ENCODE data around the gene PSG11. TPM values are rescaled to one million over a fixed set of nuclear protein-coding genes. Genes with fewer than 3 reads are reported as not detected.
"Not testable (repeated sequence)": the region's sequence is repeated elsewhere in the genome, so short reads cannot be mapped to it uniquely, and the experiment has no call there.

PSG11 gene
- total and polyA plus RNA-seq, 2 of the 13 experiments (the other 11 are each of a cell fraction or from before 2014, with no cell fraction given) = not detected

DNA sequence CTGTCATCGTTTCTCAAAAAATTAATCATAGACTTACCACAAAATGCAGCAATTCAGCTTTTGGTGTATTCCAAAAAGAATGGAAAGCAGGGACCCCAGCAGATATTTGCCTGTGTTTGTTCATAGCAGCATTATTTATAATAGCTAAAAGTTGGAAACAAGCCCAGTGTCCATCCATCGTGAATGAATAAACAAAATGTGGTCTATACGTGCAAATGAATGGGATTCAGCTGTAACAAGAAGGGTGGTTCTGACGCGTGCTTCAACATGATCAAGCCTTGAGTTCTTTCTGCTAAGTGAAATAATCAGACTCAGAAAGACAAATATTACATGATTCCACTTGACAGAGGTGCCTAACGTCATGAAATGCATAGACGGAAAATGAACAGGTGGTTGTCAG lies 36.4 kb downstream of the PSG11 start:
- Histone ChIP-seq H3K79me2 (ENCODE audit: insufficient read depth, low read length) (no peaks in the 10 kb centered on the region), H3K36me3 (replicated peaks in 1 of 2; ENCODE audit: control insufficient read depth in 1 of 2, insufficient read depth in 2 of 2, low read length in 2 of 2) (no peaks in the 10 kb centered on the region), H4K20me1 (ENCODE audit: insufficient read depth, low read length) (no peaks in the 10 kb centered on the region), H3K4me2 (ENCODE audit: low read depth, low read length) (no peak overlapping the region), H3K27me3 (ENCODE audit: control insufficient read depth in 1 of 2, insufficient read depth in 2 of 2, low read length in 2 of 2) (no peaks in the 10 kb centered on the region), H2AFZ (ENCODE audit: low read length) (no peak overlapping the region), H3K27ac (ENCODE audit: extremely low read length, insufficient read depth, low read length) (no peak overlapping the region), H3K4me3 (replicated peaks in 1 of 3; ENCODE audit: insufficient read depth in 1 of 3, low read depth in 2 of 3, low read length in 3 of 3) (no peak overlapping the region), H3K9ac (ENCODE audit: insufficient read depth, low read depth, low read length) (no peak overlapping the region), H3K4me1 (ENCODE audit: insufficient read depth, low read length) (no peaks in the 10 kb centered on the region), H3K9me3 (ENCODE audit: low read length) (no peaks in the 10 kb centered on the region)
- ATAC-seq = no peak
- 6% methylated on average over 7 of the region's 7 CpGs for WGBS (ENCODE audit: low lambda C conversion rate)
- intact Hi-C loops (cut with micrococcal nuclease; ENCODE audit: unreplicated experiment) = no loop called here
- in situ Hi-C loops (cut with HindIII; ENCODE audit: extremely low pct_ligation_motif_present, low pct_unique_long_range_greater_than_20kb) = no loop called here
- ChIA-PET CTCF (ENCODE audit: low intra/inter-chr PET ratio, low total read pairs) (no interaction called here), POLR2A (no interaction called here)
- no TSS peak for BruUV-seq (replicated peaks)
- TF ChIP-seq PHB2 (IDR thresholded peaks at IDR 0.05; ENCODE audit: partially characterized antibody) = no peak
- no peak for TF ChIP-seq CEBPZ (IDR thresholded peaks at IDR 0.05; ENCODE audit: low read length)
- DNase-seq (ENCODE audit: low spot score) = no peak
- no peak for FAIRE-seq

- H3K4me2 ChIP-seq (ENCODE audit: low read depth, low read length); in situ Hi-C loops (cut with HindIII; ENCODE audit: extremely low pct_ligation_motif_present, low pct_unique_long_range_greater_than_20kb); DNase-seq (ENCODE audit: low spot score); H3K27me3 ChIP-seq (ENCODE audit: control insufficient read depth in 1 of 2, insufficient read depth in 2 of 2, low read length in 2 of 2); POLR2A ChIA-PET; H3K4me3 ChIP-seq (replicated peaks in 1 of 3; ENCODE audit: insufficient read depth in 1 of 3, low read depth in 2 of 3, low read length in 3 of 3); CTCF ChIA-PET (ENCODE audit: low intra/inter-chr PET ratio, low total read pairs); H3K4me1 ChIP-seq (ENCODE audit: insufficient read depth, low read length); H2AFZ ChIP-seq (ENCODE audit: low read length); H3K27ac ChIP-seq (ENCODE audit: extremely low read length, insufficient read depth, low read length); H3K9me3 ChIP-seq (ENCODE audit: low read length); H3K9ac ChIP-seq (ENCODE audit: insufficient read depth, low read depth, low read length); BruUV-seq (replicated peaks); H3K79me2 ChIP-seq (ENCODE audit: insufficient read depth, low read length); intact Hi-C loops (cut with micrococcal nuclease; ENCODE audit: unreplicated experiment); FAIRE-seq; H3K36me3 ChIP-seq (replicated peaks in 1 of 2; ENCODE audit: control insufficient read depth in 1 of 2, insufficient read depth in 2 of 2, low read length in 2 of 2); H4K20me1 ChIP-seq (ENCODE audit: insufficient read depth, low read length); ATAC-seq: not testable (repeated sequence)
- WGBS (ENCODE audit: low lambda C conversion rate) = 3% methylated on average over 4 of the region's 4 CpGs
Measured at GRCh38 chr19:42989186-42989585, 37.1 kb downstream of the PSG11 start.

DNA sequence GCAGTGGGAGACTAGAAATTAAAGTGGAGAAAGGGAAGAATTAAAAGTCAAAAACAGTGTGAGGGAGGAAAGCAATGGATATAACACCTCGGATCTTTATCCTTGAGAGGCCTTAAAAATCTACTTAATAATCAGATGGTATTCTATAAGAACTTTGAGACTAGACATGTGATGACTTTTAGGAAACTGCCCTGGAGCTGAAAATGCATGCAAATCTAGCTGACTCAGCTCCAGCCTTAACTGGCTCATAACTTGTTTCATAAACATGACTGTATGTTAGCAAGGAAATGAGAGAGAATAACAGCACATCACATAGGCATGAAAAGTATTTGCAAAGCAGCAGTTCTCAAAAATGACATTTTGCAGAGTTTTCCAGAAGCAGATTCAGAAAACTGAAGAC lies 38.1 kb downstream of the PSG11 start:
- H3K27ac ChIP-seq (ENCODE audit: extremely low read length, insufficient read depth, low read length); FAIRE-seq; POLR2A ChIA-PET; H4K20me1 ChIP-seq (ENCODE audit: insufficient read depth, low read length); H3K4me2 ChIP-seq (ENCODE audit: low read depth, low read length); in situ Hi-C loops (cut with HindIII; ENCODE audit: extremely low pct_ligation_motif_present, low pct_unique_long_range_greater_than_20kb); H3K79me2 ChIP-seq (ENCODE audit: insufficient read depth, low read length); H2AFZ ChIP-seq (ENCODE audit: low read length); H3K27me3 ChIP-seq (ENCODE audit: control insufficient read depth in 1 of 2, insufficient read depth in 2 of 2, low read length in 2 of 2); CTCF ChIA-PET (ENCODE audit: low intra/inter-chr PET ratio, low total read pairs); intact Hi-C loops (cut with micrococcal nuclease; ENCODE audit: unreplicated experiment); H3K4me3 ChIP-seq (replicated peaks in 1 of 3; ENCODE audit: insufficient read depth in 1 of 3, low read depth in 2 of 3, low read length in 3 of 3); ATAC-seq; H3K4me1 ChIP-seq (ENCODE audit: insufficient read depth, low read length); H3K36me3 ChIP-seq (replicated peaks in 1 of 2; ENCODE audit: control insufficient read depth in 1 of 2, insufficient read depth in 2 of 2, low read length in 2 of 2); H3K9me3 ChIP-seq (ENCODE audit: low read length); BruUV-seq (replicated peaks); DNase-seq (ENCODE audit: low spot score); H3K9ac ChIP-seq (ENCODE audit: insufficient read depth, low read depth, low read length): not testable (repeated sequence)
- 0% methylated on average over 1 of the region's 1 CpG for WGBS (ENCODE audit: low lambda C conversion rate)

Measured in HepG2 (cell line).